Testis (tissue), 2 donors: ENCODE data around the gene NRP1.

Experiments used
- CTCF ChIP-seq, 3 experiments: fragments of 450-650 bp in 2 of 3; fragments of 200-600 bp in 1 of 3; sonication (generic) in 1 of 3; IDR thresholded peaks; one replicate each; pipeline ENCODE4 v1.5.1; 2016 to 2019; ENCODE audit warnings: antibody characterized with exemption in 3 of 3, mild to moderate bottlenecking in 2 of 3, moderate library complexity in 1 of 3
- POLR2A ChIP-seq: fragments of 450-650 bp; IDR thresholded peaks from one replicate; pipeline ENCODE4 v1.6.1; 2017; ENCODE audit warnings: antibody characterized with exemption, mild to moderate bottlenecking, moderate library complexity

DNA sequence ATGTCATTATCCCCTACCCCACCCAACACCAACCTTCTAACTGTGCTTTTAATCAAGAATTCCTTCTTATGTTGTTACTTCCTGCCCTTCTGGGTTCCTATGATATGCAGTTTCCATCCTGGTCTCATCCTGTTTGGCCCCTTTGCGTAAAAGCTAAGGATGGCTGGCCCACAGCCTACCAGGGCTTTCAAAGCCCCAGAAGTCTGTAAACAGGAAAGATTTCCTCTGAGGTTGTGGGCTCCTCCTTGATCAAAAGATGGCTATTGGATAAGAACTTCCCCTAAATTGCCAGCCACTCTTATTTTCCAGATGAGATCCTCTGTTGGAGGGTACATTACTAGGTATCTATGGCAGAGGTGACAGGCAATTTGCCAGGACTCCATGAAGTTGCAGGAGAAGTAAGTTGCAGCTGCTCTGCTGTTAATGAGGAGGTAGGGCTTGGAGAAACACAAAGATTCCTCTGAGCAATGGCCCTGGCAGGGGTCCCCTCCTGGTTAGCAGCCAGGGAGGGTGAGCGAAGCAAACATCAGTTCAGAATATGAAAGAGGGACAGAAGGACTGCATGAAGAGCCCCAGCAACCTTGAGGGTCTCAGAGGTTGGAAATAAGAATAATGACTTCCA, 32.1 kb downstream of the NRP1 start:
- TF ChIP-seq POLR2A (no peak), CTCF (IDR thresholded peaks at IDR 0.05) (no peak)
